Nephron progenitor cell (in vitro differentiated cells): ENCODE results near the gene INPP1.

Experiments used
- DNase-seq: peaks from one replicate; pipeline ENCODE4 v3.0.0; 2021
- H3K27ac Mint-ChIP-seq: 2 replicates; pipeline ENCODE4 v1.8.0; 2021; ENCODE audit warnings: mild to moderate bottlenecking, moderate library complexity, mixed read lengths
- H3K27me3 Mint-ChIP-seq: 2 replicates; pipeline ENCODE4 v1.8.0; 2021; ENCODE audit warnings: mild to moderate bottlenecking, low read depth, mixed read lengths; ENCODE audit not compliant: poor library complexity
- H3K36me3 Mint-ChIP-seq: 2 replicates; pipeline ENCODE4 v1.8.0; 2021; ENCODE audit warnings: low read depth, mixed read lengths
- H3K4me1 Mint-ChIP-seq: 2 replicates; pipeline ENCODE4 v1.8.0; 2021; ENCODE audit warnings: mixed read lengths
- H3K4me3 Mint-ChIP-seq: 2 replicates; pipeline ENCODE4 v1.8.0; 2021; ENCODE audit warnings: mild to moderate bottlenecking, moderate library complexity, mixed read lengths
- H3K9me3 Mint-ChIP-seq: 2 replicates; pipeline ENCODE4 v1.8.0; 2021; ENCODE audit warnings: mild to moderate bottlenecking, moderate library complexity, mixed read lengths
- CTCF ChIP-seq: fragments of 200-600 bp; sonication (generic); IDR thresholded peaks from 2 replicates; pipeline ENCODE4 v1.5.0; 2021; ENCODE audit warnings: antibody characterized with exemption

The INPP1 gene

GRCh38 chr2:190380962-190381412 lies 37.6 kb downstream of the INPP1 start:
- TF ChIP-seq CTCF, result no peak
- Mint-ChIP-seq H3K27me3 (peaks cover 8% of the 10 kb centered on the region), H3K9me3 (no peaks in the 10 kb centered on the region), H3K27ac (no peak overlapping the region), H3K4me3 (no peak overlapping the region), H3K36me3 (no peaks in the 10 kb centered on the region), H3K4me1 (no peaks in the 10 kb centered on the region)
- DNase-seq, result no peak

DNA sequence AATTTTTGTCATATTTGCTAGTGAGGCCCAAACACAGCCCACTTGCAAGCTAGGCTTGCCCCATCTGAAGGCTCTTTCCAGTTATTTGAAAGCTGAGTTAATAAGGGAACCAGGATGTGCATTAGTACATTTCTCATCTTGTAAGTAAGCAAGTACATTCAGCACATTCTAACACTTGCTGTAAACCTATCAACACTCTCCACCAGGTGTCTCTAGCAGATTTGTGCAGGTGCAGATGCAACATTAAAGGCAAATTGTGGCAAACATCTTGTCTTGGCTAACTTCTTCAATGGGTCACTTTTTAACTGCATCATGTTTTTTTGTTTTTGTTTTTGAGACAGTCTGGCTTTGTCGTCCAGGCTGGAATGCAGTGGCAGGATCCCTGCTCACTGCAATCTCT lies 39.5 kb downstream of the INPP1 start:
- Mint-ChIP-seq H3K9me3 (no peaks in the 10 kb centered on the region), H3K36me3 (no peaks in the 10 kb centered on the region), H3K4me1 (no peaks in the 10 kb centered on the region), H3K4me3 (no peak overlapping the region), H3K27me3 (peaks cover 8% of the 10 kb centered on the region), H3K27ac (no peak overlapping the region)
- DNase-seq, result no peak
- TF ChIP-seq CTCF, result peak; percentile 15

- Mint-ChIP-seq H3K4me3 (no peak overlapping the region), H3K9me3 (no peaks in the 10 kb centered on the region), H3K27ac (no peak overlapping the region), H3K36me3 (no peaks in the 10 kb centered on the region), H3K27me3 (peaks cover 12% of the 10 kb centered on the region), H3K4me1 (no peaks in the 10 kb centered on the region)
- TF ChIP-seq CTCF, result no peak
- no peak for DNase-seq
Measured at GRCh38 chr2:190387422-190387821, 44.0 kb downstream of the INPP1 start.

DNA sequence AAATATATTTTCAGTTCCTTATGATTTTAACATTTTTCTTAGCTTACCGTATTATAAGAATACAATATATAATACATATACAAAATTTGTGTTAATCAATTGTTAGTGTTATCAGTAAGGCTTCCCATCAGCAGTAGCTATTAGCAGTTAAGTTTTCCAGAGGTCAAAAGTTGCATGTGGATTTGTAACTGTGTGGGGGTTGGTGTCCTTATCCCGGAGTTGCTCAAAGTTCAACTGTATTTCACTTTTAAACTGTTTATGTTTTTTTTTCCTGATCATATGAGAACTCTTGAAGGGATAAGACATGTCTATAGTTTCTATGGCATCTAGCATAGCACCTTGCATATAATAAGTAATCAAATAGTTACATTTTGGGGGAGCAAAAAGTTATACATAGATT lies 52.9 kb downstream of the INPP1 start:
- Mint-ChIP-seq H3K4me3 (no peak overlapping the region), H3K4me1 (no peaks in the 10 kb centered on the region), H3K9me3 (no peaks in the 10 kb centered on the region), H3K27ac (no peak overlapping the region), H3K27me3 (peaks cover 64% of the 10 kb centered on the region), H3K36me3 (no peaks in the 10 kb centered on the region)
- no peak for DNase-seq
- TF ChIP-seq CTCF, result no peak

- H3K27ac Mint-ChIP-seq, result no peak overlapping the region
- no peaks in the 10 kb centered on the region for H3K9me3 Mint-ChIP-seq
- no peak overlapping the region for H3K4me3 Mint-ChIP-seq
- peaks cover 21% of the 10 kb centered on the region for H3K27me3 Mint-ChIP-seq
- no peaks in the 10 kb centered on the region for H3K4me1 Mint-ChIP-seq
- DNase-seq, result no peak
- TF ChIP-seq CTCF, result no peak
- no peaks in the 10 kb centered on the region for H3K36me3 Mint-ChIP-seq
Measured at GRCh38 chr2:190402986-190403603, 59.7 kb downstream of the INPP1 start.

- DNase-seq, result no peak
- Mint-ChIP-seq H3K27me3 (peaks cover 23% of the 10 kb centered on the region), H3K4me1 (no peaks in the 10 kb centered on the region), H3K27ac (no peak overlapping the region), H3K9me3 (no peaks in the 10 kb centered on the region), H3K36me3 (no peaks in the 10 kb centered on the region), H3K4me3 (no peak overlapping the region)
- TF ChIP-seq CTCF, result no peak
Measured at GRCh38 chr2:190404487-190404886, 61.1 kb downstream of the INPP1 start.
